Measurements from ENCODE around the gene TAAR2.
"Not testable (repeated sequence)": the region's sequence is repeated elsewhere in the genome, so short reads cannot be mapped to it uniquely, and the experiment has no call there.

Gene TAAR2

GRCh38 chr6:132612449-132613108 is 11.5 kb downstream of the TAAR2 start:
- DNase-seq, result no peak

- no peak for DNase-seq
These were observed 12.5 kb downstream of the TAAR2 start for GRCh38 chr6:132611616-132612015.

GRCh38 chr6:132607544-132608233 is 16.4 kb downstream of the TAAR2 start:
- no peak for DNase-seq

GRCh38 chr6:132604635-132605152 is 19.4 kb downstream of the TAAR2 start:
- no peak for DNase-seq

GRCh38 chr6:132600900-132601299 is 23.2 kb downstream of the TAAR2 start:
- not testable (repeated sequence) for DNase-seq

- DNase-seq, result no peak
These were observed 25.6 kb downstream of the TAAR2 start for GRCh38 chr6:132598473-132598872.

GRCh38 chr6:132596201-132596600 is 27.9 kb downstream of the TAAR2 start:
- DNase-seq, result no peak

- no peak for DNase-seq
These were observed 31.2 kb downstream of the TAAR2 start for GRCh38 chr6:132592855-132593254.

- DNase-seq, result no peak
These were observed 33.7 kb downstream of the TAAR2 start for GRCh38 chr6:132590362-132590761.

GRCh38 chr6:132589454-132589853 is 34.6 kb downstream of the TAAR2 start, which contains the start of gene TAAR5:
TAAR5 (minus strand) TSS chr6:132589741; CDS start chr6:132589686, 55 bp downstream.
- DNase-seq, result no peak

GRCh38 chr6:132587424-132587823 is 36.7 kb downstream of the TAAR2 start:
- no peak for DNase-seq

- no peak for DNase-seq
These were observed 39.4 kb downstream of the TAAR2 start for GRCh38 chr6:132584698-132585097.

- DNase-seq, result no peak
These were observed 52.3 kb downstream of the TAAR2 start for GRCh38 chr6:132571774-132572173.

GRCh38 chr6:132570221-132570777 is 53.8 kb downstream of the TAAR2 start, which contains the start of gene TAAR6:
TAAR6 (plus strand) TSS chr6:132570322; CDS start chr6:132570322, 0 bp downstream.
- no peak for DNase-seq

- DNase-seq, result no peak
These were observed 54.9 kb downstream of the TAAR2 start for GRCh38 chr6:132569170-132569569.

GRCh38 chr6:132568611-132569010 is 55.5 kb downstream of the TAAR2 start:
- DNase-seq, result no peak

GRCh38 chr6:132567566-132567965 is 56.5 kb downstream of the TAAR2 start:
- no peak for DNase-seq

All from NCI-H345 (cell line).